Mononuclear cell (primary cell): ENCODE data around the gene NCAM2. TPM values are rescaled to one million over a fixed set of nuclear protein-coding genes. Genes with fewer than 3 reads are reported as not detected.

Source experiments
- H3K27me3 ChIP-seq: 2 replicates; pipeline ENCODE4 v1.6.0; 2011; ENCODE audit warnings: low read length, control low read depth; ENCODE audit not compliant: insufficient read depth
- H3K4me1 ChIP-seq: 2 replicates; pipeline ENCODE4 v1.5.1; 2011; ENCODE audit warnings: mild to moderate bottlenecking, low read length, control low read depth; ENCODE audit not compliant: insufficient read depth
- H3K4me3 ChIP-seq: 2 replicates; pipeline ENCODE4 v1.5.1; 2011; ENCODE audit warnings: mild to moderate bottlenecking, low read length, moderate library complexity
- H3K9me3 ChIP-seq: 2 replicates; pipeline ENCODE4 v1.5.1; 2011; ENCODE audit warnings: low read depth, mild to moderate bottlenecking, control low read depth, low read length
- total RNA-seq: library from RNA; depleted of rRNA; stranded (reverse); fragments of >200 nt; gene quantifications from one replicate; pipeline ENCODE4 v1.2.3, GENCODE V29; 2012

NCAM2 gene
- total RNA-seq, 1 donor: 0.10 TPM

DNA sequence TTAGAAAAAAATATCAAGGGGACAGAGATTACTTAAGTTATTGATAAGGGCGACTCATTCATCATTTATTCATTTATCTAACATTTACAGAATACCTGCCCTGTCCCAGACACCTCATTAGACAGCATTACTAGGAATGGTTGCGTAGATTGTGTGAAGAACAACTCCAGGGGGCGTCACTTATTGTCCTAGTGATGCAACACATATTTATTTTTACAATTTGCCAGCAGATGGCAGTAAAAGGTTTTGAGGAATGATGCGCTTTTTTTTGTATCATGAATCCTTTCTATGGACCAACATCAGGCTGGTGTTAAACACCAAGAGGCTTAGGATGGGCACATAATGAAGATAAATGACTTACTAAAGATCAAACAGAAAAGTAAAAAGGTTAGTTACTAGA, 5.5 kb downstream of the NCAM2 start:
- peaks cover 7% of the 10 kb centered on the region for H3K27me3 ChIP-seq
- H3K4me1 ChIP-seq: peaks cover 4% of the 10 kb centered on the region
- no peaks in the 10 kb centered on the region for H3K9me3 ChIP-seq
- no peak overlapping the region for H3K4me3 ChIP-seq

DNA sequence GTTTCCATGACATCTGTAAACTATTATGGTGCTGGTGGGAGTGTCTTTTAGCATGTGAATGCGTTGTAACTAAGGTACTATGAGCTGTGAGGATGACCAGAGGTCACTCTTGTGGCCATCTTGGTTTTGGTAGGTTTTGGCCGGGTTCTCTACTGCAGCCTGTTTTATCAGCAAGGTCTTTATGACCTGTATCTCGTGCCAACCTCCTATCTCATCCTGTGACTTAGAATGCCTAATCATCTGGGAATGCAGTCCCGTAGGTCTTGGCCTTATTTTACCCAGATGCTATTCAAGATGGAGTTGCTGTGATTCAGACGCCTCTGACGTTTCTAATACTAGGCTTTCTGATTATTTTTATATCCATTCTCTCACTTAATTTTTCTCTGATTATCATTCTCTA, 9.4 kb downstream of the NCAM2 start:
- Histone ChIP-seq H3K9me3 (no peaks in the 10 kb centered on the region), H3K4me3 (no peak overlapping the region), H3K27me3 (no peaks in the 10 kb centered on the region), H3K4me1 (no peaks in the 10 kb centered on the region)

DNA sequence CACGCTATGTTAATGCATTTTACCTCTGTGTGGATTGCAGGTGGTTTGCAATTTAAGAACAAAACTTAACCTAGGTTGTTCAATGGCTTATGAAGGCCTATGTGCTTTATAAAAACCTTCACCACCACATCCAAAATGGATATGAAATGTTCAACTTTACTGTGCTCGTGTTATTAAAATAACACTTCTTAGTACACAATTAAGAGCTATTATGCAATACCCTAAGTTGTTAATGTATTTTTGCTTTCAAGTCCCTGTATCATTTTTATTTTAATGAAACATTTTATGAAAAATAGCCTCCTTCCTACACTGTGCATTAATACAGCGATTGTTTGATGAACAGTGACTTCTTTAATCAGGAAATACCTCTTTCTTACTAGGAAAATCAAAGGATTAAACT, 12.0 kb downstream of the NCAM2 start:
- H3K9me3 ChIP-seq: no peaks in the 10 kb centered on the region
- H3K4me3 ChIP-seq: no peak overlapping the region
- H3K27me3 ChIP-seq: no peaks in the 10 kb centered on the region
- no peaks in the 10 kb centered on the region for H3K4me1 ChIP-seq

DNA sequence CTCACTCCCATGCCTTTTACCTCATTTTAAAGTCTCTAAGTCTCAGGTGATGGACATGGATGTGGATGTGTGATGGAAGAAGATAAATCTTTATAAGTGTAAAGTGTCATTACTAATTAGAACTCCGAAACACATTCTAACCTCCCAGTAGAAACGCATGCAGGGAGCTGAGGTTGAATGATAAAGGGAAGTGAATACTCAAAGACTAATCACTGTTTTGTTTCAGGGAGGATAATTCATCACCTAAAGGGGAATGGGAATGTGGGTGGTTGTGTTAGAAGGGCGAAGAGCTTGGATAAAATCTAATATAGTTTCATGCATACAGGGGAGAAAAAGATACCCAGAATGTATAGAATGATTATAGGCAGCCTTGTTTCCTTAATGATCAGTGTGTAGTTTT, 12.5 kb downstream of the NCAM2 start:
- no peaks in the 10 kb centered on the region for H3K27me3 ChIP-seq
- H3K4me3 ChIP-seq: no peak overlapping the region
- H3K9me3 ChIP-seq: no peaks in the 10 kb centered on the region
- no peaks in the 10 kb centered on the region for H3K4me1 ChIP-seq

DNA sequence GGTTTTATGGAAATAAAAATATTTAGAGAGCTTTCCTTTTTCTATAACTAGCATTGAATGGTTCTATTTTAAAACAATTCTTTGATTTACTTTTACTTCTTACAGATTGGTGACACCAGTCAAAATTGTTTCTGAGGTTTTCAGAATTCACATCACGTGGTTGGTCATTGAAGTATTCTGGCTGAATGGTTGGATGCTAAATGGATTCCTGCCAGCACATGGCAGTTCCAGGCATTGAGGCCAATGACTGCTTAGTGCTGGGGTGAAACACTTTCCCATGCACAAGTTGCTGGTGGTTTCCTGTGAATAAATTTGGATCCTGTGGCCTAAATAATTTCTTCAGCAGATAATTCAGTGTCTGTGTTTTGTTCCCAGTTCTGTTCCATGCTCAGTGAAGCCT, 20.6 kb downstream of the NCAM2 start:
- Histone ChIP-seq H3K9me3 (no peaks in the 10 kb centered on the region), H3K4me3 (no peak overlapping the region), H3K4me1 (no peaks in the 10 kb centered on the region), H3K27me3 (no peaks in the 10 kb centered on the region)

DNA sequence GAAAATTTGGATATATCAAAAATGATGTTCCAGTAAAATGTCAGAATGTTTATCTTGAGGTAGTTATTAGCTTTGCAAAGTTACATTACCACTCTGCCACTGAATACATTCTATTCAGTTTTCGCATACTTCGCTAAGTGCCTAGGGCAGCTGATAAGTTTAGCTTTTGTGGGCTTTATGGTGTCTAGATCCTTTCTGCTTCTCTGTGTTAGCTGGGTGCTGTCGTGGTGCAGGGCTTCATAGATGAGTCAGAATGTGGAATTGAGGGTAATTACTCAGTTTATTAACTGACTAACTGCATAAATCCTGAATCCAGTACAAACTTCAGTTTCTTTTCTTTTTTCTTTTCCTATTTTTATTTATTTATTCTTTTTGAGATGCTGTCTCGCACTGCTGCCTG, 21.5 kb downstream of the NCAM2 start:
- Histone ChIP-seq H3K9me3 (no peaks in the 10 kb centered on the region), H3K27me3 (no peaks in the 10 kb centered on the region), H3K4me3 (no peak overlapping the region), H3K4me1 (no peaks in the 10 kb centered on the region)

DNA sequence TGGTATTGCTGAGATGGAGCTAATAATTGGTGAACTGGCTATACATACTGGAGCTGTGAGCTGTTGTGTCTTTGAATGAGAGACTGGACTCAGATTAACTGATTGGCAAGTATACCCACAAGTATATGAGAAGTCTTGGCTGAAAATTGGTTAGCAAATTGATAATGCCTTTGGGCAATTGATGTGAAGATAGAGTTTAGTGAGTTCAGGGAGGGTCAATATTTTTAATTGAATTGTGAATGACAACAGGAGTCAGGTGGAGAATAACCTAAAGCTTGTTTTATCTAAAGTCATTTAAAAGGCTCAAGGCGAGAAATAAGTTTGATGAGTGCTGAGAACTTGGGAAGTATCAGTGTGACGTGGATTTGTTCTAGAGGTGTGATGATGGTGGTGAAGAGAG, 27.5 kb downstream of the NCAM2 start:
- Histone ChIP-seq H3K4me1 (peaks cover 13% of the 10 kb centered on the region), H3K27me3 (no peaks in the 10 kb centered on the region), H3K9me3 (no peaks in the 10 kb centered on the region), H3K4me3 (no peak overlapping the region)

DNA sequence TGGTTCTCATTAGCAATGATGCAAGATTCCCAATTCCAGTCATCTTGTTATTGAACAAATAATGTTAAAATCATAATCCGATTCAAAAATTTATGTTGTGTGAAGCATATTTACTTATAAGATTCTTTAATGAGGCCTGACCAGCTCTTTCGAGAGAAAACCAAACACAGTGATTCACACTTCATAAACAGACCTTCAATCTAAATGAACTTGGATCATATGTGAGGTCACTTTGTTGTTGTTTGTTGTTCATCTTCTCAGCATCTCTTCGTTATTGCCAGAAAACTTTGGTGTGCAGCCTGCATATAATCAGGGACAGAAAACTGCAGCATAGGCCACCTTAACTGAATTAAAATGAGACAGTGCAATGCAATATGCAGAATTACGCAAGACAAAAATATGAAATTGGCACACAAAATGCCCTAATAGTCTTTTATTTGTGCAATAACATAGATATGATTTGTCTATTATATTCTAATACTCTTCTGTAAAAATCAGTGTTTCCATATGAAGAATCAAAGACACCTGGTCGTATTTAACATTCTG, 30.1 kb downstream of the NCAM2 start:
- Histone ChIP-seq H3K4me3 (no peak overlapping the region), H3K27me3 (no peaks in the 10 kb centered on the region), H3K4me1 (peaks cover 13% of the 10 kb centered on the region), H3K9me3 (no peaks in the 10 kb centered on the region)

DNA sequence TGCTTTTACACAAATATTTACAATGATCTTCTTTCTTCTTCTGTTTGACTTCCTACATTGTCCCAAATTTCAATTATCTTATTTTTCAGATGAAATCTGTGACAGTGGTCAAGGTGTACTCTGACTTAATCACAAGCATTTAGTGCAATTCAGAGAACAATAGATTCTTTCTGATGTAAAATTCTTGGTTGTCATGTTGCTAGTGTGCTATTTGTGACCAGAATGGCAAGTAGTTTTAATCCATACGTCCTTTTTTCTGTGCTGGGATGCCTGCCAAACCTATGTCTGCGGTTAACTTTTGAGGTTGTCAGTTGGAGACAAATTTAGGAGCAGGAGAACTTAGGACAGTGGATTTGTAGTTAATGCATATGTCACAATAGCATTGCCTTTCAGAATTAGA, 31.0 kb downstream of the NCAM2 start:
- no peak overlapping the region for H3K4me3 ChIP-seq
- H3K27me3 ChIP-seq: no peaks in the 10 kb centered on the region
- H3K4me1 ChIP-seq: peaks cover 22% of the 10 kb centered on the region
- H3K9me3 ChIP-seq: no peaks in the 10 kb centered on the region

DNA sequence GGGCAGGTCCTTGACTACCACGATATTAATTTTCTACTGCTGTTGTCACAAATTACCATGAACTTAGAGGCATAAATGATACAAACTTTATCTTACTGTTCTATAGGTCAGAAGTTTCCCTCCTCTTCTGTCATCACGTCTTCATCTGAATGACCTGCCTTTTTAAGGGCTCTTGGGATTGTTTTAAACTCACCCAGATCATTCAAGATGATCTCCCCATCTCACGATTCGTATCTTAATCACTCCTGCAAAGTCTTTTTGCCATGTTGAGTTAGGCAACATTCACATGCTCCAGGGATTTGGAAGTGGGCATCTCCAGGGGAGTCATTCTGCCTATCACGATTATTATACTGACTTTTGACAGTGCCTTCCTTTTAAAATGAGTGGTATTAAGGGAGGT, 32.1 kb downstream of the NCAM2 start:
- no peaks in the 10 kb centered on the region for H3K9me3 ChIP-seq
- H3K4me3 ChIP-seq: no peak overlapping the region
- peaks cover 24% of the 10 kb centered on the region for H3K4me1 ChIP-seq
- H3K27me3 ChIP-seq: no peaks in the 10 kb centered on the region

DNA sequence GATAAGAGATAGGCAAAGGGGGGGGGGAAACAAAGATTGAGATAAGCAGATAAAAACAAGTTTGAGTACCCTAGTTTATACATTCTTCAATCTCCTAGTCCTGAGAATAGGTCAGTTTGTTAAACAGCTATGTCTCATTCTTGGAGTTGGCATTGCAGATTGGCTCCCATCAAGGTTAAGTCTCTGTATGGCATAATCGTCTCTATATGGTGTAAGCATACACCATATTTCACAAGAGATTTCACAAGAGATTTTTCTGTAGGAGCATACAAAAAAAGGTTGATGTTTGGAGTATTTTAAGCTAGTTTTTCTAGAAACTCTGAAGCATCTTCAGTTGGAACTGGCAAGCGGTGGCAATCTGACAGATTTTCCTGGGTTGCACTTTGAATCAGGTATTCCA, 35.8 kb downstream of the NCAM2 start:
- peaks cover 21% of the 10 kb centered on the region for H3K4me1 ChIP-seq
- no peaks in the 10 kb centered on the region for H3K27me3 ChIP-seq
- H3K9me3 ChIP-seq: no peaks in the 10 kb centered on the region
- no peak overlapping the region for H3K4me3 ChIP-seq

DNA sequence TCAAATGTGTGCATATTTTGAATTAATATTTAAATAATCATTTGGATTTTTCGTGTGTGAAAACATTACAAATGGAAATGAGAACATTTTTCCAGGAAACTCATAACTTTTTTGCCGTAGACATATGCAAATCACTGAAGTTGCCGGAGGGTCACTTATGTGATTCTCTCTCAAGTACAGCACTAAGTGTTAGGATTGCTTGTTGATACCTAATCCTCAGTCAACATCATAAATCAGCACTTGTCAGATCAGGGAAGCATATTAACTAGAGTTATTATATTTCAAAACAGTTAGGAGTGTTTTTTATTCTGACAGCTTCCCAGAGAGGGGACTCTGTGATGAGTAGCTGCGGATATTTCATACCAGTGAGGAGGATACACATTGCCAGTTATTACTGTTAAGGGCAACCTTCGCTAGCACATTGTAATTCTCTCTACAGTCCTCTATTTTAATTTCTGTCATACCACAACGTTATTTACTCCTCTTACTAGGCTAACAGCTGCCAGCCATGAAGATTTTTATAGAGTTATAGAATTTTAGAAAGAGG, 41.5 kb downstream of the NCAM2 start:
- Histone ChIP-seq H3K9me3 (no peaks in the 10 kb centered on the region), H3K4me1 (no peaks in the 10 kb centered on the region), H3K4me3 (no peak overlapping the region), H3K27me3 (no peaks in the 10 kb centered on the region)

DNA sequence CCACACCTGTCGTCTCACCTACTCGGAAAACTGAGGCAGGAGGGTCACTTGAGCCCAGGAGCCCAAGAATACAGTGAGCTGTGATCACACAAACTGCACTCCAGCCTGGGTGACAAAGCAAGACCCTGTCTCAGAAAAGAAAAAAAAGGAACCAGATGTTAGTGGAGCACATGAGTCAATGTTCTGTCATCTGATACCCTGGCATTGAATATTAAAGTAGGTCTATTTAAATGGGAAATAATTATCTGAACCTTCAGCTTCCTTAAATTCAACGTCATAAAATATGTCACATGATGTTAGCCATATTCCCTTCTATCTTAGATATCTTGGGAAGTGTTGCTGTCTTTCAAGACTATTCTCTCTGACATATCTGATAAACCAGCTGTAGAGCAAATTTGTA, 47.3 kb downstream of the NCAM2 start:
- H3K4me3 ChIP-seq: no peak overlapping the region
- peaks cover 2% of the 10 kb centered on the region for H3K4me1 ChIP-seq
- no peaks in the 10 kb centered on the region for H3K27me3 ChIP-seq
- no peaks in the 10 kb centered on the region for H3K9me3 ChIP-seq

DNA sequence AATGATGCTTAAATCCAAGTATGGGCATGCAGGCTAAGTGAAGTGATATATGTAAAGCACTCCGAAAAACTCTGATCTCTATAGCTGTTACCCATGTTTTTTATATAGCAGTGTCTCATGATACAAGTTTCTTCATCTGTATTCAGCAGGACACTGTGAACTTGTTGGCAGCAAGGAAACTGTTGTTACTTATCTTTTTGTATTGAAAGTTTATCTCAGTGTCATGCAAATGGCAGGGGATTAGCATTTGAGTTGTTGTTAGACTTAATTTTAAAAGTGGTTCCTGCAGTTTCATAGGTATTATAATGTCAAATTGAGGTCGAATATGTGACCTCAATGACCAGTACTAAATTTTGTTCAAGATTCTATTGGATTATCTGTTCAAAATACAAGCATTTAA, 47.9 kb downstream of the NCAM2 start:
- H3K4me1 ChIP-seq: peaks cover 8% of the 10 kb centered on the region
- H3K4me3 ChIP-seq: no peak overlapping the region
- no peaks in the 10 kb centered on the region for H3K27me3 ChIP-seq
- H3K9me3 ChIP-seq: no peaks in the 10 kb centered on the region

DNA sequence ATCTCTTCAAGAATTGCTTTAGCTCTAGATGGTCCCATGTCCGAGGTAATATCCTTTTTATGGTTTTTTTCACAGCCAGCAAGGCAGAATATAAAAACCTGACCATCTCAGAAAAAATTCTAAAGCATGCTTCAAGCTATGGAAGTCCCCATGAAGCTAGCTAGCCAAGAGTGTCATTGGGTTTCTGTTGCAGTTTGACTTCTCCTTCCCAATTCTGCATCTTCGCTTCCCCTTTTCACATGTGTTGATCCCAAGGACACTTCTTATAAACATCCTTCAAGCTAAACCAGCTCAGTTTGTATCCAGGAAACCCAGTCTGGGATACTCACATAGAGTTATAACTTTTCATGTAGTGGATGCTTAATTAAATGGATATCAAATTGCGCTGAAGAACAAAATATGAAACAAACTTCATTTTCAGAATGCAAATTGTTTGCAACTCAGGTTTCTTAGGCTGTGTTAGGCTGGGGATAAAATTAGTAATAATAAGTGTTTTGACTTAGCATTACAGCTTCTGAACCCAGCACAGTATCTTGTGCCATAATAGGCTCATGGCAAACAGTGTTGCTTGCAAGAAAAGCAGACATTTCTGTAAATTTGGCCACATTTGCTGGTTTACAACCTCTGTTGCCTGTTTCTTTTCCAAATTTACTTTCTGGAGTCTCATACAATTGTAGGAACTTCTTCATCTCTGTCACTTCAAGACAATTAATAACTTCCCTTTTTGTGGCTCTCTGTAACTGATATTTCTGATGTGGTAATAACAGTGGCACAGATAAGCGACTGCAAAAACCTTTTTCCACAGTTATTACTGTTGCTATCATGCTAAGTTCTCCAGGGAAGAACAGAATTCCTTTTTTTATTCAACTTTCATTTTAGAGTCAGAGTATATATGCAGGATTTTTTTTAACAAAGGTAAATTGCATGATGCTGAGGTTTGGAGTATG, 53.2 kb downstream of the NCAM2 start:
- no peaks in the 10 kb centered on the region for H3K27me3 ChIP-seq
- H3K9me3 ChIP-seq: no peaks in the 10 kb centered on the region
- peaks cover 23% of the 10 kb centered on the region for H3K4me1 ChIP-seq
- H3K4me3 ChIP-seq: no peak overlapping the region

DNA sequence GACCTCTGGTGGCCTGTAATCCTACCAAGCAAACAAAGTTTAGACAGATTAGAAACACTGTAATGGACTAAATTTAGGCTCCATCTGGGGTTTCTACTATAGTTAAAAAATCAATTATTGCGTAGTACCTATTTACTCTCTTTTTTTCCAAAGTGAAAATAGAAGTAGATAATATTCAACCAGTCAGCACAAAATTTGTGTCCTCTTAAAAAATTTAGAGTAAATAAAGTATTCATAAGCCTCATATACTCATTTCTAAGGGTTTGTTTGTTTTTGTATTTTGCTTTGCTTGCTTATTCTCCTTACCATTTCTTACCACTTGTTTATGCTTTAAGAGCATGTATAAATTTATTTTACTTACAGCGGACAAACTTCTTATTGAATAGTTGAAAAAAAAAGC, 54.5 kb downstream of the NCAM2 start:
- Histone ChIP-seq H3K4me3 (no peak overlapping the region), H3K4me1 (peaks cover 23% of the 10 kb centered on the region), H3K27me3 (no peaks in the 10 kb centered on the region), H3K9me3 (no peaks in the 10 kb centered on the region)
